HS-5 (cell line): ENCODE results near the gene CISD3.
A peak's percentile ranks its signal among the peaks of the same experiment; 100 is the strongest.

Experiments used
- DNase-seq: peaks from one replicate; pipeline ENCODE4 v3.0.0-alpha.2; 2012; ENCODE audit warnings: low read depth

CISD3 gene, protein sequence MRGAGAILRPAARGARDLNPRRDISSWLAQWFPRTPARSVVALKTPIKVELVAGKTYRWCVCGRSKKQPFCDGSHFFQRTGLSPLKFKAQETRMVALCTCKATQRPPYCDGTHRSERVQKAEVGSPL

DNA sequence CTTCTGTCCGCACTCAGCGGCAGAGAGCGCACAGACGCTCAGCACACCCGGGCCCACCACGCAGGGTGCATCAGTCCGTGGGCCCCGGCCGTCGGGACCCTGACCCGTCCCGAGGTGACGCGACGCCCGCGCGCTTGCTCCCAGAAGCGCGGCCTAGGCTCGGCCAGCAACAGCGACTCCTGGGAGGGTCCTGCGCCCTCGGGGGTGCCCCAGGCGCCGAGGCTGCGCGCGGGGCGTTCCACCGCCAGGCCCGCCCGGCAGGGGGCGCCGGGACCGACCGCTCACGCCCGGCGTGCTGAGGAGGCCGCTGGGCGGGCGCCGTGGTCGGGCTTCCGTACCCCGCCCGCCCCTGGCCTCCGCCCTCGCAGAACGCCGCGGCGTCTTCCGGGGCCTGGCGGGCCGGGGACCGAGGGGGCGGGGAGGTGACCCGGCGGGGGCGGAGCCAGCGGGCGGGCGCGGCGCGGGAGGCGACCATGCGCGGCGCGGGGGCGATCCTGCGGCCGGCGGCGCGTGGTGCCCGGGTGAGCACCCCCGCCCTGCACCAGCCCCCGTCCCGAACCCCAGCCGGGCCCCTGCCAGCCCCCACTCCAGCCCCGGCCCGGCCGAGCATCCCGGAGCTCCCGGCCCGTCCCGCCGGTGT lies at the start of gene CISD3:
Gene CISD3, plus strand, starts transcription at position 456 of the 640 bp plus-strand sequence. Its CDS starts 18 bp downstream, at position 474.
- DNase-seq = no peak

DNA sequence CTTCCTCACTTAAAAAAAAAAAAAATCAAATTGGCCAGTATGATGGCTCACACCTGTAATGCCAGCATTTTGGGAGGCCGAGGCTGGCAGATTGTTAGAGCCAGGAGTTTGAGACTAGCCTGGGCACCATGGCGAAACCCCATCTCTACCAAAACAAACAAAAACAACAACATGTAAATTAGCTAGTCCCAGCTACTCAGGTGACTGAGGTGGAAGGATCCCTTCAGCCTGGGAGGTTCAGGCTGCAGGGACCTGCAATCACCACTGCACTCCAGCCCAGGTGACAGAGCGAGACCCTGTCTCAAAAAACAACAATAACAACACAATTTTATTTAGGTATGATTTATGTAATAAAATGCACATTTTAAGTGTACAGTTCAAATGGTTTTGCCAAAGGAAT lies 49.0 kb upstream of the CISD3 start:
- no peak for DNase-seq

DNA sequence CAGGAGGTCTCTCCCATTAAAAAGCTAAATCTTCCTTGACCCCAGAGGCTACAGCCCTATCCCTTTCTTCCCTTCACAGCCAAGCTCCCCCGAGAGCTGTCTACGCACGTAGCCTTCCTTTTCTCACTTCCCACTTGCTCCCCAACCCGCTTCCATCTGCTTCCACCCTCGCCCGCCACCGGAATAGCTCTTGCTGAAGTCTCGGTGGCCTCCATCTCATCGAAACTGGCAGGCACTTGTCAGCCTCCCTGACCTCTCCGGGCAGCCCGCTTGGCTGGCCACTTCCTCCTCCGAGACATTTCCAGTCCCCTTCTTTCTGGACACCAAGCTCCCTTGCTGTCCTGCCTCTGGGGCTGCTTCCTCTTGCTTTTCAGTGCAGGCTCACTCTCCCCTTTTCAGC lies 44.6 kb upstream of the CISD3 start:
- DNase-seq = no peak

DNA sequence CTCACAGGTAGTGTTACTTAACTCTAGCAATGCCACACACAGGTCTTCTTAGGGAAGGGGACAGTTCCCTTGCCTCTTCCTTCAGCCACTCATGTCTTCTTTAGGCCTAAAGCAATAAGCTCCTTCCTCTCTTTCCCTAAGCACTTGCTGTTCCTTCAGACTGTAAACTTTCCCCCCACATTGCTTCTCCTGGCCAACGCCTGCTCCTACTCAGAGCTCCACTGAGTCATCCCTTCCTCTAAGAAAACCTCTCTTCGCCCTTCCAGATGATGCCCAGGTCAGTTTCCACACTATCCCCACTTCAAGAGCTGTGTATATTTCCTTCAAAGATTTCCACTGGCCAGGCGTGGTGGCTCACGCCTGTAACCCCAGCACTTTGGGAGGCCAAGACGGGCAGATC lies 42.9 kb upstream of the CISD3 start:
- no peak for DNase-seq

DNA sequence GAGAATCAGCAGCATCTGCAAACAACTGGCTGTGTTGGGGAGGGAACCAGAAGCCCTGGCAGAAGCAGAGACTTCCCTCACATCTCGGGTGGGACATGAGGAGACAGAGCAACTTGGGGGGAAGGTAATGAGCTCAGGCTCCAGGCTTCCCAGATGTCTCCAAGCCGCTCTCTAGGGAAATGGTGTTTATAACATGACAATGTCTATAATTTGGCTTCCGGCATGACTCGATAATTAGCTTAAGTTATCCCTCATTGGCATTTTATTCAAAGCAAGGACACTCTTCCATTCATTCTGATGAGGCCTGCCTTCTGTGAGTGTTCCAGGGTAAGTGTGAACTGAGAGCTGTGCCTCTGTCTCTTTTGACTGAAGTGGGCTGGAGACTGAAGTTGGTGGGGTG lies 39.8 kb upstream of the CISD3 start:
- no peak for DNase-seq

DNA sequence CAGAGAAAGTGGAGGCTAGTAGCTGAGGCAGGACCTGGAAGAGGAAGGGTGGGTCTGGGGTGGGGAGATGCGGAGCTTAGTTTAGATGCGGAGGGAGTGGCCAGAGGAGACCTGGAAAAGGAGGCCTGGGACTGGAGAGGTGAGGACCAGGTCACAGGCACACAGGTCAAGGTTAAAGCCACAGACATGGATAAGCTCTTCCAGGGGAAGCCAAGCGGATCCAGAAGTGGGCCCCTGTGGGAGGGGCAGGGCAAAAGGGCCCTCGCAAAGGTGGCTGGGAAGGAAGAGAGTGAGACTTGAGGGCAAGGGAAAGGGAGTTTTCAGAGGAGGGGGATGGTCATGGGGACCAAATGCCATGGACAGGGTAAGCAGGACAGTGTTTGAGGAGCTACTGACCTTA lies 39.0 kb upstream of the CISD3 start:
- DNase-seq = no peak

DNA sequence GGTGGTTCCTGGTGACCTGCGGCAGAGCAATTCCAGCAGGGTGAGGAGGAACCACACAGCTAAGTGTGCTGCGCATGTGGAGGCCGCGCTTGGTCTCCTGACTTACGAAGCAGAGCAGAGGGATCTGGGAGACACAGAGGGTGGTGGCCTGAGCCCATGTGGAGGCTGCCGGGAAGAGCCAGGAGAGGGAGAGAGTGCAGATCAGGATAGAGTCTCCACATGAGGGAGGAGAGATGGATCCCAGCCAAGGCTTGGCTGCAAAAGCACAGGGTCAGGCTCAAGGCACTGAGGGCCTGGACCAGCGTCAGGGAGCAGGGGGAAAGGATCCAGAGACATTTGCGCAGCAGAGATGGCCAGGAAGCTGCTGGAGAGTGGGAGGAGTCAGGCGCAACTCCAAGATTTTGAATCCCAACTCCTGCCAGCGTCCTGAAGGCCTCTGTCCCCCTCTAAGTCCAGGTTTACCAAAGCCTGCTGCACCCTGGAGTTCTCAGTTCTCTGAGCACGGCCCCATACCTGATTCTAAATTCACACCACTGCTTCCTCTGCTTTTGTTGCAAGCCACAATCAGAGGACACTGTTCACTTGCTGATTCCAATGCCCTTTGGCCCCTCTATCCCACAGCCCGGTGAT lies 36.3 kb upstream of the CISD3 start:
- DNase-seq = no peak

DNA sequence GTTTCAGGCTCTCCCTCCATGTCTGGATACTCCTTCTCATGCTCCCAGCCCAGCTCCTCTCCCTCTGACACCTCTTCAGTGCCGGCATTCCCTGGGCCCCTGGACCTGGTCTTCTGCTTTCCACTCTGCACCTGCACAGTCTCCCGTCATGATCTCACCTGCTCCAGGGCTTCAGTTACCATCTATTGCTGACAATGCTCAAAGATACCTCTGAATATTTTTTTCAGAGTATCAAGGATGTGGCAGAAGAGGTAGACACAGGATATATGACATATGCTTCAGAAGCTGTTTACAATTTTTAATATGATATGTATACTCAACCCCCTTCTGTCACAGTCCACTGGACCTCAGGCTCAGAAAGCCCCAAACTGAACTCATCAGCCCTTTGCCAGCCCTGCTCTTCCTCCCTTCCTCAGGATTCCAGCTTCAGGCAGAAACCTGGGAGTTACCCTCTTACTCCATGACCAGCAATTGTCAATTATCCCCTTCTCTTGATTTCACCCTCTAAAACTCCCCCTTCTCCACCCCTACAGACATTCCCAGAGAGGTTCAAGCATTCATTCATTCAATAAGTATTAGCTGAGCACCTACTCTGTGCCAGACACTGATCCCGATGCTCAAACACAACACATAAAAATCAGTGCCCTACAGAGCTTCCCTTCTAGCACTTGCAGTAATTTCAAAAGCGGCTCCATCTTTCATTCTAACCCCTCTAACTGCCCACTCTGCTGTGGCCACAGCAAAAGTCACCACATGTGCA lies 32.9 kb upstream of the CISD3 start:
- DNase-seq = no peak

DNA sequence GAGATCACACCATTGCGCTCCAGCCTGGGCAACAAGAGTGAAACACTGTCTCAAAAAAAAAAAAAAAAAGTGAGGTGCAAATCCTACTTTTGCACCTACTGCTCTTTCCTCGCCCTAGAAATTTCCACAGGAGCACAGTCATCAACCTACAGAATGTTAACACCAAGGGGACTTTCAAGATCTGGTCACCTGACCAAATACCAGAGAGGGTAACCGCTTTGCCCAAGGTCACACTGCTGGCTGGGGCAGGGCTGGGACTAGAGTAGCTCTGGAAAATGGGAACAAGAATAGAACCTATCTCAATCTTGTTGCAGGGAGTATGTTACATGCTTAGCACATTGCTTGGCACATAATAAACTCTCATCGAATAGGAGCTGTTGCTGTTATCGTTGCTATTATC lies 31.4 kb upstream of the CISD3 start:
- DNase-seq = no peak

DNA sequence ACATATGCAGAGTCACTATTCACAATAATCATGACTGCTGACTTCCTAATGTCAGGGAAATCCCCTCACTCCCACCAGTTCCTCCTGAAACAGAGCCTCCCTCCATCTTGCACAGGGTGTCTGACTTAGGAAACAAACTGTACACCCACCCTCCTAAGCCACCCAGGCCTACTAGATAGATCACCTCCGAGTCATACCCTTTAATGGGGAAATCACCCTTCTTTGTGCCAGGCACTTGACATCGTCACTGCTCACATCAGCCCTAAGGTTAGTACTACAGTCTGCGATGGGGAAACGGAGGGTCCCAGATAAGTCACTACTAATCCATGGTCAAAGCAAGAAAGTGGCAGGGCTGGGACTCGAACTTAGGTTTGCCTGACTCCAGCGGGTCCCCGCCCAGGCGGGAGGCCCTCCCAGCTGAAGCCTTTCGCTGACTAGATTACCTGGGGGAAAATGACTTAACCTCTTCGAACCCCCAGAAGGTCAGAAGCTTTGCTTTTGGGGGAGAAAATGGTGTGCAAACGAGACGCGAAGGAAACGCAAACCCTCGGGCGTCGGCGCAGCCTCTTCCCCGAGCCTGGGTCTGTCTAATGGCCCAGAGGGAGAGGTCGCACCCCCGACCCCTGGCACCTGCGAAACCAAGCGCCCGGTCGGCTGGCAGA lies 28.5 kb upstream of the CISD3 start:
- no peak for DNase-seq

DNA sequence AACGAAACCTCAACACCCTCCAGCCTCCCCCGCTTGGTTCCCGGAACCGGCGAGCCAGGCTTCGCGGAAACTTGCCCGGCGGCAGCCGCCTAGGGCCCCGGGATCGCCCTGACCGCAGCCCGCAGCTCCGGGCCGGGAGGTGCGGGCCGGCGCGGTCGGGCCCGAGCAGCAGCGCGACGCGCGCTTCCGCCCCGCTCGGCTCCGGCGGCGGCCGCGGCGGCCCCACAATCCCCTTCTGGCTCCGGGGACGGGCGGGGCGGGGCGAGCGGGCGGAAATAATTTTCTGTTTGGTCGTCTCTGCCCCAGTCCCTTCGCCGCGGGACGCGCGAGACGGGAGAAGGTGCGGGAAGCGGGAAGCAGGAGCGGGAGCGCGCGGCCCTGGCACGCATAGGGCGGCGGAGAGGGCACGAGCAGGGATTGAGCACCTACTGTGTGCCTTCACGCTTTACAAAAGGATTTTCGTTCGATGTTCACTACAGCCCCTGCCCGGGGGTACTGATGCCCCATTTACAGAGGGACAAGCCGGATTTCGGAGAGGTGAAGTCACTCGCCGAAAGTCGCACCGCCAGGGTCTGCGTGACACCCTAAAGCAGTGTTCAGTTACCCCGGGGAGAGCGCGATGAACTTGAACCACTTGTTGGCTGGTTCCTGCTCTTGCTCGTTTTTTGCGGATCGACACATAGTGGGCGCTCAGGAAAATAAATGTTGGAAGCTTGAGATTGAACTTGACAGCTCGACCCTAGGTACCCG lies 27.8 kb upstream of the CISD3 start:
- DNase-seq = peak; percentile 41

DNA sequence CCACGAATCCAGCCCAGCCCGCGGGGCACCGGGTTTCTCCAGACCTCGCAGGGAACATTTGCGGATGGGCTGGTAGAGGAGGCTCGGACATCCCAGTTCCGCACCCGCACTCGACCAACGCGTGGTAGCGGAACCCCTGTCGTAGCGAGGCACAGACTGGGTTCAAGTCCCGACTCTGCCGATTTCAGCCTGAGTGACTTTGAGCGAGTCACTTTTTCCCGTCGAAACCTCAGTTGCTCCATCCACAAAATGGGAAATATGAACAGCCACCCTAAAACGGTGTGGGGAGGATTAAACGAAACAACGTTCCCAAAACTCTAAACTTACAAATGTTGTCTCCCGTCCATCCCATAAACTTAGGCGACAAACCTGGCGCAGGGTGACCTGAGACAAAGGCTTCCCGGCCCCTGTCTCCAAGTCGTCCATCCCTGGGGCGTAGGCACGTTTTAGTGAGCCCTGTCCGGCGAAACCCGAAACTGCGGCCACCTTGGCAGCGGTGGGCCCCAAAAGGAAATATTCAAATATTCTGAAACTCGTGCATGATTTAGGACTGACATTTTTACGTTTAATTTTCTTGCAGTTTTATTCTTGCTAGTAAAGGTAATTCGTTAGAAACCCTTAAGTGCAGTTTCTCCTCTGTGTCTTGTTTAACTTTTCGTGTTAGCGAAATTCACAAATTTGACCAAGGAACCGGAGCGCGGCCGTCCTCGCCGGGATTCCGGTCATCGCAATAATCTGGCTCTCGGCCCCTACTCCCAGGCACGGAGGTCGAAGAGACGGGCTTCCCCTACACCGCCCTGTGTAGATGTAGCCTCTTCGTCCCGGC lies 27.0 kb upstream of the CISD3 start:
- DNase-seq = no peak

DNA sequence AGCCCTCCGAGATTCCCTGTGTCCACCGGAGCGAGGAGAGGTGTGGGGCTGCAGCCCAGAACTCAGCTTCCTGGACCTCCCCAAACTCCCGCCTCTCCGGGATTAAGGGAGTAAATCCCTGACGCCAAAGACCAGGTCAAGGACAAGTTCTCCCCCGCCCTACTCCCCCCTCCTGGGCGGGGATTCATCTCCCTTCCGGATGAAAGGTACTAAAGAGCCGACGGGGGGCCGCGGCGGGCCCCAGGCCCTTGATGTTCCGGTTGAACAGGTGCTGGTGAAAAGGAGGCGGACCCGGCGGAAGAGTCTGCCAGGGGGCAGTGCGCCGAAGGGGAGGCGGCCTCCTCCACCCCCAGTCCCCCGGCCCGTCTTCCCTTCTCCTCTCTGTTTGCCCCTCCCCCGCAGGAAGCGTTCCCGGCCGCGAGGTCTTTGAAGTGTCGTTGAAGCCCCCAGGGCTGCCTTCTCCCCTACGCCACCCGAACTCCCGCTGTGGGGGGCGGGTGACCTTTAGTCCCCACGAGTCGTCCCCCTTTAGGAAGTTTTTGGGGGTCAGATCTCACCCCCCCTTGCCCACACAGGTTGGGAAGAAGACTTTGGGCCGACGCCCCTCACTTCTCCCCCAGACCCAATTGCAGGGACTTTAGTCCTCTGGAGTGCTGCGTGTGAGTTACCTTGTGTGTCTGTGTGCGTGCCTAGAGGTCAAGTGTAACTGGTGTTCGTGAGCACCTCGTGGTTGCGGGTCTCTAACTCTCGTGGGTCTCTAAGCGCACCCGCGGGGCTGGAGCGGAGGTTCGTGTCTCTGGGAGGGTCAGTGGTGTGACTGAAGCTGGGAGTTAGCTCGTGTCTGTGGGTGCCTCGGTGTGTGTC lies 26.2 kb upstream of the CISD3 start:
- no peak for DNase-seq

DNA sequence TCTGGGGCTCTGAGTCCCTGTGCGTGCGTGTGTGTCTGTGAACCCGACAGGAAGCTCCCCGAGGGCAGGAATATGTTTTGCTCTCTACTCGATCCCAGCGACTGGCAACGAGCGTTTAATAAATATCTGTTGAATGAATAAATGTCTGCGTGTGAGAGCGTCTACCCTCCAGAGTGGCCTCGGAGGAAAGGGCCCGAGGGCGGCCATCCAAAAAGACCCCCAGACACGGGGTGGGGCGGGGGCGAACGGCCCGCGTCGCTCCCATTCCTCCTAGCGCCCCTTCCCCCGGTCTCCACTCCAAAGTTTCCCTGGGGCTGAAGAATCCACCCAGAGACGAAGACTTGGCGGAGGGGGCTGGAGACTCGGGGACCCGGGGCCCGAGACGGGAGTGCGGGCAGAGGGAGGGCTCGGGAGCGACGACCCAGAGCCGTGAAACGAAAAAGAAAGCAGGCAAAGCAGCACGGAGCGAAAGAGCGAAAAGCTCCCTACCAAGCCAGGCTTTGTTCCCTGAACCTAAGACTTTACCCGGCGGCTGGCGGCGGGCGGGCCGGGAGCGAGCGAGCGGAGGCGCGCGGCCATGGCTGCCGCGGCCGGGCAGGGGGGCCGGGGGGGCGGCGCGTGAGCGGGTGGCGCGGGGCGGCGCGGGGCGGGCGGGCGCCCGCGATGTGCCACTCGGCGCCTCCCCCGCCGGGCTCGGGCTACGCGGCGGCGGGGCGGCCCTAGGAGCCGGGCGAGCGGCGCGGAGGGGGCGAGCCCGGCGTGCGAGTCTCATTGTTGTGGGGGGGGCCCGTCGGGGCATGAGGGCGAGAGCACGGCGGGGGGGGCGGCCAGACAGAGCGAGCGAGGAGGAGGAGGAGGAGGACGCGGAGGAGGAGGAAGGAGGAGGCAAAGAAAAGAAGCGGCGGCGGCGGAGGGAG lies 25.3 kb upstream of the CISD3 start, which contains the start of gene MLLT6:
Gene MLLT6, plus strand, starts transcription at position 668 of the 917 bp plus-strand sequence. CDS start 360 bp downstream, outside the sequence.
- DNase-seq = peak; percentile 24

DNA sequence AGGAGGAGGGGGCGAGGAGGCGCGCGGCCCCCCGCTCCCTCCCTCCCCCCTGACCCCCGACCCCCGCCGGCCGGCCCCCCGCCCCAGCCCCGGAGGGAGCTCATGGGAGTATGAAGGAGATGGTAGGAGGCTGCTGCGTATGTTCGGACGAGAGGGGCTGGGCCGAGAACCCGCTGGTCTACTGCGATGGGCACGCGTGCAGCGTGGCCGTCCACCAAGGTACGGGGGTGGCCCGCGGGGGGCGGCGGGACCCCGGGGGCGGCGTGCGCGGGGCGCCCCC lies 24.7 kb upstream of the CISD3 start:
- DNase-seq = no peak

DNA sequence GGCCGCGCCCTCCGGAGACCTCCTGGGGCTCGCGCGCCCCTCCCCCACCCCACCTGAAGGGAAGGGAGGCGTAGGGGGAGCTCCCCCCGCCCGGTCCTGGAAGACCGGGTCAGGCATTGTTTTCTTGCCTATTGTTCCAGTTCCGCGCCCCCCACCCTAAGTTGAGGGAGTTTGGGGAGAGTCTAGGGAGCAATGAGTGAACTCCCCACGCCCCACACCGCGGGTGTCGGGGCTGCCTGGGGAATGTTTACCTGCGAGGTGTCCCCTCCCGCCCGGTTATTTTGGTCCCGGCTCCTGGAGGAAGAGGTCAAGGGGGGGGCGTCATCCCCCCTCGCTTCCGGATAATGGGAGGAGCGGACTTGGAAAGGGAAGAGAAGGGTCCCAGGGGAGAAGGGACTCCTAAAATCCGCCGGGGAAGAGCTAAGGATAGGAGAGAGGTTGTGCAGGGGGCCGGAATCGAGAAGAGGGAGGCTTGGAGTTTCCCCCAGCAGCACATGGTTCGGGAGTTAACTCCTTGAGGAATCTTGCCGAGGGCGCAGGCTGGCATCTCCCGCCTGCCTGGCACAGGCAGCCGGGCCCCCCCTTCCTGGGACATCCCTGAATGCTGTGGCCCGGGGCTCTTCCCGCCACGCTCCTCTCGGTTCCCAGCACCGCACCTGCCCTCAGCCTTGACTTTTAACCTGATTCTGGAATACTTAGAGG lies 24.2 kb upstream of the CISD3 start:
- no peak for DNase-seq

DNA sequence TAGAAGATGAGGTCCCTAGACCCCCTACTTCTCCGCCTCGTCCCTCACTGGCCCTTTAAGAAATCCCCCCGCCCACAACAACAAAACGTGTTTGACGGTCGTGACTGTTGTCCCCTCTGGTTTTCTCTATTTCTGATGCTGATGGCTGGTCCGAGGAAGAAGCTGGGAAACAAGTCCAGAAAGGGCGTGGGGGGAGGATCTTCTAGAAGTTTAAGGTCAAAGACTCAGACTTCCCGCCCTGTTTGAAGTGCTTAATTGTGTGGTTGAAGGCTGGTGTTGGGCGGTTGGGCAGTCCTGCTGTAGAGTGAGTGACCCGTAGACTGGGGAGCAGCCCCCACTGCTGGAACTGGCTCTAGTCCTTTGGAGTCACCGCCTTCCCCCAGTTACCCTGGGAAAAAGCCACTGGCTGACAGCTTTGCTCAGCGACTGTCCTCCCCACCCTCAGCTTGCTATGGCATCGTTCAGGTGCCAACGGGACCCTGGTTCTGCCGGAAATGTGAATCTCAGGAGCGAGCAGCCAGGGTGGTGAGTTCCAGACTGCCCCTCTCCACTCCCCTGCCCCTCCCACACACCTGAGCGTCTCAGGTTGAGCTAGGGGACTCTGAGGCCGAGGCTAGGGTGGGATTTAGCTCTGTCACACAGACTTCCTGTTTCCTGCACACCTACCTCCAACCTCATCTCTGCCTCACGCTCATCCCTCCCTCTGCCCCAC lies 23.5 kb upstream of the CISD3 start:
- no peak for DNase-seq
